ENCODE measurements around the gene DMPK.
"Not testable (repeated sequence)": the region's sequence is repeated elsewhere in the genome, so short reads cannot be mapped to it uniquely, and the experiment has no call there.

The DMPK gene

GRCh38 chr19:45753548-45753947, 28.7 kb downstream of the DMPK start:
- TF ChIP-seq ZFP3 (CRISPR knock-in tag; IDR thresholded peaks at IDR 0.05) (no peak), GLIS3 (CRISPR knock-in tag; IDR thresholded peaks at IDR 0.05) (no peak), CSDC2 (CRISPR knock-in tag; IDR thresholded peaks at IDR 0.05) (no peak), ZC3H10 (CRISPR knock-in tag; IDR thresholded peaks at IDR 0.05) (no peak), ISL1 (CRISPR knock-in tag; IDR thresholded peaks at IDR 0.05) (no peak), RARB (CRISPR knock-in tag; IDR thresholded peaks at IDR 0.05) (no peak)
- TF ChIP-seq, protein P1, sequence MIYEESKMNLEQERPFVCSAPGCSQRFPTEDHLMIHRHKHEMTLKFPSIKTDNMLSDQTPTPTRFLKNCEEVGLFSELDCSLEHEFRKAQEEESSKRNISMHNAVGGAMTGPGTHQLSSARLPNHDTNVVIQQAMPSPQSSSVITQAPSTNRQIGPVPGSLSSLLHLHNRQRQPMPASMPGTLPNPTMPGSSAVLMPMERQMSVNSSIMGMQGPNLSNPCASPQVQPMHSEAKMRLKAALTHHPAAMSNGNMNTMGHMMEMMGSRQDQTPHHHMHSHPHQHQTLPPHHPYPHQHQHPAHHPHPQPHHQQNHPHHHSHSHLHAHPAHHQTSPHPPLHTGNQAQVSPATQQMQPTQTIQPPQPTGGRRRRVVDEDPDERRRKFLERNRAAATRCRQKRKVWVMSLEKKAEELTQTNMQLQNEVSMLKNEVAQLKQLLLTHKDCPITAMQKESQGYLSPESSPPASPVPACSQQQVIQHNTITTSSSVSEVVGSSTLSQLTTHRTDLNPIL (CRISPR knock-in tag; IDR thresholded peaks at IDR 0.05; ENCODE audit: low read depth) = no peak
- TF ChIP-seq, protein P2, sequence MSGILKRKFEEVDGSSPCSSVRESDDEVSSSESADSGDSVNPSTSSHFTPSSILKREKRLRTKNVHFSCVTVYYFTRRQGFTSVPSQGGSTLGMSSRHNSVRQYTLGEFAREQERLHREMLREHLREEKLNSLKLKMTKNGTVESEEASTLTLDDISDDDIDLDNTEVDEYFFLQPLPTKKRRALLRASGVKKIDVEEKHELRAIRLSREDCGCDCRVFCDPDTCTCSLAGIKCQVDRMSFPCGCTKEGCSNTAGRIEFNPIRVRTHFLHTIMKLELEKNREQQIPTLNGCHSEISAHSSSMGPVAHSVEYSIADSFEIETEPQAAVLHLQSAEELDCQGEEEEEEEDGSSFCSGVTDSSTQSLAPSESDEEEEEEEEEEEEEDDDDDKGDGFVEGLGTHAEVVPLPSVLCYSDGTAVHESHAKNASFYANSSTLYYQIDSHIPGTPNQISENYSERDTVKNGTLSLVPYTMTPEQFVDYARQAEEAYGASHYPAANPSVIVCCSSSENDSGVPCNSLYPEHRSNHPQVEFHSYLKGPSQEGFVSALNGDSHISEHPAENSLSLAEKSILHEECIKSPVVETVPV (CRISPR knock-in tag; IDR thresholded peaks at IDR 0.05) = no peak
- TF ChIP-seq, protein P3, sequence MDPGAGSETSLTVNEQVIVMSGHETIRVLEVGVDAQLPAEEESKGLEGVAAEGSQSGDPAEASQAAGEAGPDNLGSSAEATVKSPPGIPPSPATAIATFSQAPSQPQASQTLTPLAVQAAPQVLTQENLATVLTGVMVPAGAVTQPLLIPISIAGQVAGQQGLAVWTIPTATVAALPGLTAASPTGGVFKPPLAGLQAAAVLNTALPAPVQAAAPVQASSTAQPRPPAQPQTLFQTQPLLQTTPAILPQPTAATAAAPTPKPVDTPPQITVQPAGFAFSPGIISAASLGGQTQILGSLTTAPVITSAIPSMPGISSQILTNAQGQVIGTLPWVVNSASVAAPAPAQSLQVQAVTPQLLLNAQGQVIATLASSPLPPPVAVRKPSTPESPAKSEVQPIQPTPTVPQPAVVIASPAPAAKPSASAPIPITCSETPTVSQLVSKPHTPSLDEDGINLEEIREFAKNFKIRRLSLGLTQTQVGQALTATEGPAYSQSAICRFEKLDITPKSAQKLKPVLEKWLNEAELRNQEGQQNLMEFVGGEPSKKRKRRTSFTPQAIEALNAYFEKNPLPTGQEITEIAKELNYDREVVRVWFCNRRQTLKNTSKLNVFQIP (CRISPR knock-in tag; IDR thresholded peaks at IDR 0.05; ENCODE audit: borderline replicate concordance, low read depth) = no peak
- no peak for ATAC-seq

- no peak for ATAC-seq
- TF ChIP-seq CSDC2 (CRISPR knock-in tag; IDR thresholded peaks at IDR 0.05) (no peak), ZFP30 (CRISPR knock-in tag; IDR thresholded peaks at IDR 0.05) (no peak), ZC3H10 (CRISPR knock-in tag; IDR thresholded peaks at IDR 0.05) (no peak), ISL1 (CRISPR knock-in tag; IDR thresholded peaks at IDR 0.05) (no peak), RARB (CRISPR knock-in tag; IDR thresholded peaks at IDR 0.05) (no peak)
Measured at GRCh38 chr19:45752639-45753038, 29.7 kb downstream of the DMPK start.

GRCh38 chr19:45751483-45751882, 30.8 kb downstream of the DMPK start:
- ATAC-seq = not testable (repeated sequence)

GRCh38 chr19:45747513-45747912, 34.8 kb downstream of the DMPK start:
- TF ChIP-seq, protein P4, sequence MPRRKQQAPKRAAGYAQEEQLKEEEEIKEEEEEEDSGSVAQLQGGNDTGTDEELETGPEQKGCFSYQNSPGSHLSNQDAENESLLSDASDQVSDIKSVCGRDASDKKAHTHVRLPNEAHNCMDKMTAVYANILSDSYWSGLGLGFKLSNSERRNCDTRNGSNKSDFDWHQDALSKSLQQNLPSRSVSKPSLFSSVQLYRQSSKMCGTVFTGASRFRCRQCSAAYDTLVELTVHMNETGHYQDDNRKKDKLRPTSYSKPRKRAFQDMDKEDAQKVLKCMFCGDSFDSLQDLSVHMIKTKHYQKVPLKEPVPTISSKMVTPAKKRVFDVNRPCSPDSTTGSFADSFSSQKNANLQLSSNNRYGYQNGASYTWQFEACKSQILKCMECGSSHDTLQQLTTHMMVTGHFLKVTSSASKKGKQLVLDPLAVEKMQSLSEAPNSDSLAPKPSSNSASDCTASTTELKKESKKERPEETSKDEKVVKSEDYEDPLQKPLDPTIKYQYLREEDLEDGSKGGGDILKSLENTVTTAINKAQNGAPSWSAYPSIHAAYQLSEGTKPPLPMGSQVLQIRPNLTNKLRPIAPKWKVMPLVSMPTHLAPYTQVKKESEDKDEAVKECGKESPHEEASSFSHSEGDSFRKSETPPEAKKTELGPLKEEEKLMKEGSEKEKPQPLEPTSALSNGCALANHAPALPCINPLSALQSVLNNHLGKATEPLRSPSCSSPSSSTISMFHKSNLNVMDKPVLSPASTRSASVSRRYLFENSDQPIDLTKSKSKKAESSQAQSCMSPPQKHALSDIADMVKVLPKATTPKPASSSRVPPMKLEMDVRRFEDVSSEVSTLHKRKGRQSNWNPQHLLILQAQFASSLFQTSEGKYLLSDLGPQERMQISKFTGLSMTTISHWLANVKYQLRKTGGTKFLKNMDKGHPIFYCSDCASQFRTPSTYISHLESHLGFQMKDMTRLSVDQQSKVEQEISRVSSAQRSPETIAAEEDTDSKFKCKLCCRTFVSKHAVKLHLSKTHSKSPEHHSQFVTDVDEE (CRISPR knock-in tag; IDR thresholded peaks at IDR 0.05) = no peak
- TF ChIP-seq, protein P1 (CRISPR knock-in tag; IDR thresholded peaks at IDR 0.05; ENCODE audit: low read depth) = no peak
- TF ChIP-seq ZNF70 (CRISPR knock-in tag; IDR thresholded peaks at IDR 0.05) = no peak
- no peak for TF ChIP-seq ZC3H10 (CRISPR knock-in tag; IDR thresholded peaks at IDR 0.05)
- no peak for TF ChIP-seq ZNF8 (CRISPR knock-in tag; IDR thresholded peaks at IDR 0.05)
- TF ChIP-seq RARB (CRISPR knock-in tag; IDR thresholded peaks at IDR 0.05) = no peak
- TF ChIP-seq SNAI2 (CRISPR knock-in tag; IDR thresholded peaks at IDR 0.05) = no peak
- TF ChIP-seq, protein P5, sequence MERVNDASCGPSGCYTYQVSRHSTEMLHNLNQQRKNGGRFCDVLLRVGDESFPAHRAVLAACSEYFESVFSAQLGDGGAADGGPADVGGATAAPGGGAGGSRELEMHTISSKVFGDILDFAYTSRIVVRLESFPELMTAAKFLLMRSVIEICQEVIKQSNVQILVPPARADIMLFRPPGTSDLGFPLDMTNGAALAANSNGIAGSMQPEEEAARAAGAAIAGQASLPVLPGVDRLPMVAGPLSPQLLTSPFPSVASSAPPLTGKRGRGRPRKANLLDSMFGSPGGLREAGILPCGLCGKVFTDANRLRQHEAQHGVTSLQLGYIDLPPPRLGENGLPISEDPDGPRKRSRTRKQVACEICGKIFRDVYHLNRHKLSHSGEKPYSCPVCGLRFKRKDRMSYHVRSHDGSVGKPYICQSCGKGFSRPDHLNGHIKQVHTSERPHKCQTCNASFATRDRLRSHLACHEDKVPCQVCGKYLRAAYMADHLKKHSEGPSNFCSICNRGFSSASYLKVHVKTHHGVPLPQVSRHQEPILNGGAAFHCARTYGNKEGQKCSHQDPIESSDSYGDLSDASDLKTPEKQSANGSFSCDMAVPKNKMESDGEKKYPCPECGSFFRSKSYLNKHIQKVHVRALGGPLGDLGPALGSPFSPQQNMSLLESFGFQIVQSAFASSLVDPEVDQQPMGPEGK (CRISPR knock-in tag; IDR thresholded peaks at IDR 0.05; ENCODE audit: borderline replicate concordance) = no peak
- TF ChIP-seq OSR1 (CRISPR knock-in tag; IDR thresholded peaks at IDR 0.05) = no peak
- TF ChIP-seq TCF4 (CRISPR knock-in tag; IDR thresholded peaks at IDR 0.05; ENCODE audit: borderline replicate concordance) = no peak
- no peak for ATAC-seq
